ENCODE measurements around the gene AKAP6. TPM values are rescaled to one million over a fixed set of nuclear protein-coding genes. Genes with fewer than 3 reads are reported as not detected.
"Not testable (repeated sequence)": the region's sequence is repeated elsewhere in the genome, so short reads cannot be mapped to it uniquely, and the experiment has no call there.

Gene AKAP6
- total RNA-seq, 1 experiment from 2014 or later, result 11.3 TPM

DNA sequence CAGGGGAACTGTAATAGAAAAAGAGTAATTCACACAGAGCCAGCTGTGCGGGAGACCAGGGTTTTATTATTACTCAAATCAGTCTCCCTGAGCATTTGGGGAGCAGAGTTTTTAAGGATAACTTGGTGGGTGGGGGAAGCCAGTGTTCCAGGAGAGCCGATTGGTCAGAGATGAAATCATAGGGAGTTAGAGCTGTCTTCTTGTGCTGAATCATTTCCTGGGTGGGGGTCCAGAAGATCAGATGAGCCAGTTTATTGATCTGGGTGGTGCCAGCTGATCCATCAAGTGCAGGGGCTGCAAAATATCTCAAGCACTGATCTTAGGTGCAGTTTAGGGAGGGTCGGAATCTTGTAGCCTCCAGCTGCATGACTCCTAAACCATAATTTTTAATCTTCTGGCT is 44.1 kb downstream of the AKAP6 start:
- DNase-seq (ENCODE audit: low spot score), result not testable (repeated sequence)

DNA sequence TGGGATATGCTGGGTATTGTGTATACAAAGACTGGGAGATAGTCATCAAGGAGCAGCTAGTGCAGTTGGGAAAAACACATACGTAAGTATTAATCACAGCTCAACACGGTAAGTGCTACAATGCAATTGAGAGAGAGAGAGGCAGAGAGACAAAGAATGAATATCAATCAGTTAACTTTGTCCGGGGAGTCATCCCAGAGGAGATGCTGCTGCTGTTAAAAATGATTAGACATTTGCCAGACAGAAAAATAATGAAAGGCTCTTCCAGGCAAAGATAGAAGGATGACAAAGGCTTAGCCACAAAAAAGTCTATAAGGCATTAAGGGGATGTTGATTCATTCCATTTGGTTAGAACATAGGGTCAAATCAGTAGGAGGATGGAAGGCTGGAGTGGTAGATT is 45.1 kb downstream of the AKAP6 start:
- no peak for DNase-seq (ENCODE audit: low spot score)

DNA sequence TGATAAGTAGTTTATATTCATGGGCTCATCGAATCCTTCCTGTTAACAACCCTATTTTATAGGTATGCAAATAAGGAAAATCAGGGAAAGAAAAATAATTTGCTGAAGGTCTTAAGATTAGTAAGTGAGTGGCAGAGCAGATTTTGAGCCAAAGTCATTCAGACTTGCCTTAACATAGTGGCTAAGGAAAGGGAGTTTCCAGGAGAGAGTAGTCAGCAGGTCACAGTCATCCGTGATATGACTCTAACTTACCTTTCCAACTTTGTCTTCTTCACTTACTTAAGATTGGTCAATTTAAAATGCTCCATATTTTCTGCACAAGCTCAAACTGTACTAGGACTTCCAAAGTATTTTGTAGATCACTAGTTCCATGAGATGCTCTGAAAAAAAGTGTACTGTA is 46.6 kb downstream of the AKAP6 start:
- no peak for DNase-seq (ENCODE audit: low spot score)

DNA sequence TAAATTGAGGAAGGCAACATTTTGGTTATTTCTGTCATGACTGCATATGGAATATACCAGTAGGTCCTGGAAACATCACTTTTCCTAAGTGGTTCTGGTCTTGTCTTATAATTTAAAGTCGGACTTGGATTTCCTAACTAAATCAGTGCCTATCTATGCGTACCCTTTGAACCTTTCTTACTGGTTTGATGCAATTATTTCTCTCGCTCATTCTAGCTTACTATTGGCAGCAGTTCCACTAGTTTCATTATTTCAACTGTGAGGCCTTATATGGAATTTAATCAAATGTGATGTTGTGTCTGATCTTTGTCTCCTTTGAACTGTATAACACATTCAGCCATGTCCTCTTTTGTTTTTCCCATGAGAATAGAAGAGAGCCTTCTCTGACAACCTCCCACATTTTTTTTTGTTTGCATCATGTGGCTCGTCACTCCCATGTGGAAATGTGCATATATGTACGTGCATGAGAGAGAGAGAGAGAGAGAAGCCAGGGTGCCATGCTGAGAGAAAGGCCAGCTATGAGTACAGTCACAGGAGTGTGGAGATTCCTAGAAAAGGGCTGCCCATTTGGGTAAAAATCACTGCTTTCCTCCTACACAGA is 48.0 kb downstream of the AKAP6 start:
- no peak for DNase-seq (ENCODE audit: low spot score)

DNA sequence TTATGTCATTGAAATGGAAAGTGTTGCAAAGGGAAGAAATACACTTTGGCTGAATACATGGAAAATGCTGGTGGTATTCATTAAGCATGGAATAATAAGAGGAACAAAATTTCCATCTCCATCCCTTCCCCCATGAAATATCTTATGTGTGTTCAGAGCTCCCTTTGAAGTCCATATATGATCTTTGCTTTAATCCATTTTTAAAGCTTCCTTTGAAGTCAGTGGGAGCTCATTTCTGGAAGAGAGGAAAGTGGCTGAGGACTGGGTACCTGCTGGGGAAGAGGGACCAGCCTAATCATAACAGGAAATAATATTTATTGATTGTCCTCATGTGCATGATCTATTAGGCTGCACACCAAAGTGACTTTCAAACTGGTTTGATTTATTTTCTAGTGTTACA is 49.2 kb downstream of the AKAP6 start:
- DNase-seq (ENCODE audit: low spot score), result no peak

DNA sequence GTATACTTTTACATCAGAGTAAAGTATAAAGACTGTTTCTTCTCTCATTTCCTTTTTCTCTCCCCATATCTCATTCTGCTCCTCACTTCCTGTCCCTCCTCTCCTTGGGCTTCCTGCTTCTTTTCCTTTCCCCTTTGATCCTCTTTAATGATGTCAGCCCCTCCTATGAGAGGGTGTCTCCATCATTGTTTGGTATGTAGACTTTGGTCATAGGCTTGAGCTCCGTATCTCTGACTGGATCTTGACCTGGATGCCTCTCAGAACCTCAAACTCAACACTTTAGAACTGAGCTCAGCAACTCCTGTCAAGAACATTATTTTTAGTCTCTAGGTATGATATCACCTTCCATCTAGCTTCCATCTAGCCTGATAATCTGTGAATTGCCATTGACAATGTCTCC is 50.3 kb downstream of the AKAP6 start:
- no peak for DNase-seq (ENCODE audit: low spot score)

DNA sequence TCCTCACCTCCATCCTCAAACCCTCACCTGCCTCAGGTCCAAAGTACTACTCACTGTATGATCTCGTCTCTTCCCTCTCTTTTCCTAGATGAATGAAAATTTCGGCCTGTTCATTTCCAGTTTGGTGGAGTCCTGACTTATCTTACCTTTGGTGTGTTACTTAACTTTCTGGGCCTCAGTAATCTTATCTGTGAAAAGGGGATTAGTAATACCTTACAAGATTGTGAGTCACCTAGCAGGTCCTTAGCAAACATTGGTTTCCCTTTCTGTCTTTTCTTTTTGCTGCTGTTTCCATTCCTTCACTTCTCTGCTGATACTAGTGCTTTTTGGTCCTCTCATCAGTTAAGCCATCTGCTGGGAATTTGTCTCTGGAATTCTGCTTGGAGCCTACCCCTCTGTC is 52.8 kb downstream of the AKAP6 start:
- no peak for DNase-seq (ENCODE audit: low spot score)

DNA sequence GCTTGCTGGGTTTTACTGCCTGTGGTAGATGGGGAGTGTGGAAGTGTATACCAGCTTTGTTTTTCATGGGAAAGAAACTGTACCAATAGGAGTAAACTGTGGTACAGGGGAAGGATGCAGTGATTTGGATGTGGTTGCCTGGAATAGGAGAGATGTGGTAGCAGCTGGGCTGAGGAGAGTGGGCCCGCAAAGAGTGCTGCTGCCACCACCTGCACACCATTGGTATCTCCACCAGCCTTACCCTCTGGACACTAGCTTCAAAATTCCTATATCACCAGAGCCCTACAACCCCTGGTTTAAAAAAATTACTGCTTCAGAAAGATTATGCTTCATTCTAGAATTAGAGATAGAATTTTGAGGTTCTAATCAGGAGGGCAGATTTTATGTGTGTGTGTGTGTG is 53.6 kb downstream of the AKAP6 start:
- peak; percentile 16 for DNase-seq (ENCODE audit: low spot score)

DNA sequence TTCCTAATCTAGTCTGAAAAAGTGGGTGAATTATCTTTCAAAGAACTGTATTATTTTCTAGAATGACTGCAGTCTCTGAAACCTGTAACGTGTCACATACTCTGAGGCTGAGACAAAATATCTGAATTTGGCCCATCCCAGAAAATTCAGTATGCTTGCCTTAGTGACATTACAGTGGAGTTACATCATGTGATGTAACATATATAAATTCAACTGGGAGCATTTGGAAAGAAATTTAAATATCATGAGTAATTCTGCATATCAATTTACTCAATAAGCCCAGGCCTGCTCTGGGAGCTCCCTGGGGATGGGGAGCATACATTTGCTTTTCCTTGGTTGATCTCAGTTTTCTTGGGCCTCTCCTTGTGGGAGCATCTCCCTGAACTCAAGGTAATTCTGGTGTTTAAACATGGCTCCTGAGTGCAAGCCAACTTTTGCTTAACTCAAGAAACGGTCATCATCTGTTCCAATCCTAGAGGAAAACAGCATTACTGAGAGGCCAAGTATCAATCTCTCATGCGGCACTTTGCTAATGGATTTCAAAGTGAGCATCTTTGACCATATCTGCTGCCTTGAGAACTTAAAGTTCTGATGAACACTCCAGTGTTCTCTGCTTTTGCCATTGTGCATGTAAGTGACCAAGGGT is 54.4 kb downstream of the AKAP6 start:
- no peak for DNase-seq (ENCODE audit: low spot score)

DNA sequence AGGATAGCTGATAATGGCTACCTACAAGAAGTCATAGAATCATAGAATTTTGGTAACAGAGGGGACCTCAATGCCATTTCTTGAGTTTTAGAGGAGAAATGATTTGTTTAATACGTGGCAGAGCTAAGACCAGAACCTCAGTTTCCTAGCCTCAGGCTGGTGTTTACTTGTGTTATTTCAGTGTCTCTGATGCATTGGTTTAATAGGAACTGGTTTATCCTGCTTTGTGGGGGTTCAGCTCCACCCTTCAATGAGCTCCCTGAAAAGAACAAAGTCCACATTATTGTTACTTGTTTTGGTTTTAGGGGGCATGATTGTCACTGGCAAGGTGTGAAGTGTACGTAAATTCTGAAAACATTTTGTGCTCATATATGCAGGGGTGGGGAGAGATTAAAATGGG is 55.4 kb downstream of the AKAP6 start:
- no peak for DNase-seq (ENCODE audit: low spot score)

DNA sequence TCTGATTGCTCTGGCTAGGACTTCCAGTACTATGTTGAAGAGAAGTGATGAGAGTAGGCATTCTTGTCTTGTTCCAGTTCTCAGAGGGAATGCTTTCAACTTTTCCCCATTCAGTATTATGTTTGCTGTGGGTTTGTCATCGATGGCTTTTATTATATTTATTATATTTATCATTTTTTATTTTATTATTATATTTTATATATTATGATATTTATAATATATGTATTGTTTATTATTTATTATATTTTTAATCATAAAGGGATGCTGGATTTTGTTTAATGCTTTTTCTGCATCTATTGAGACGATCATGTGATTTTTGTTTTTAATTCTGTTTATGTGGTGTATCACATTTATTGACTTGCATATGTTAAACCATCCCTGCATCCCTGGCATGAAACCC is 58.2 kb downstream of the AKAP6 start:
- DNase-seq (ENCODE audit: low spot score), result not testable (repeated sequence)

DNA sequence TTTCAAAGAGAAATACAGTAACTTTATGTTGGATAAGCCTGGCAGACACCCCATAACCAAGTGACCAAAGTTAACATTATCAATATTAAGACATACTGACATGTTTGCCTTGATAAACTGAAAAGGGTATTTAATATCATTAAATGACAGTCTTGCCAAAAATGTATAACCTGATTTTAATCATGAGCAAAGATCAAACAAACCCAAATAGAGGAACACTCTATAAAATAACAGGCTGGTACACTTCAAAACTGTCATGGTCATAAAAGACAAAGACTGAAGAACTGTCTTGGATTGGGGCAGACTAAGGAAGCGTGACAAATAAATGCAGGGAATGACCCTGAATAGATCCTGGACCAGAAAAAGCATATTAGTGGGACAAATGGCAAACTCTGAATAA is 64.0 kb downstream of the AKAP6 start:
- no peak for DNase-seq (ENCODE audit: low spot score)

DNA sequence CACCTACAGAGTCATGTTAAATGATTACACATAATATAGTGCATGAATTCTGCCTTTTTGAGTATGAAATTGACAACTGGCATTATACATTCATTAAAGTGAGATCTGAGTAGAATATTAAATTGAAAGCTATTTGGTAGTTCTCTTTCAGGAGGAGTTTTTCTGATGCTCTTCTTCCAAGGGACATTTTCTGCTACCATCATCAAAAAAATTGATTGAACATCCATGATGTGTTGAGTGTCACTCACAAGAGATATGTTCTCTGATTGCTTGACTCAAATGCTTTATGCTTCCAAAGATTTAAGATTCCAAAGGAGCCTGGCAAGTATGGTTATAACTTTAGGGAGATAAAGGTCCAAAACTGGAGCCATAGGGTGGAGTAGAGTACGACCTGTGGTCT is 64.9 kb downstream of the AKAP6 start:
- no peak for DNase-seq (ENCODE audit: low spot score)

DNA sequence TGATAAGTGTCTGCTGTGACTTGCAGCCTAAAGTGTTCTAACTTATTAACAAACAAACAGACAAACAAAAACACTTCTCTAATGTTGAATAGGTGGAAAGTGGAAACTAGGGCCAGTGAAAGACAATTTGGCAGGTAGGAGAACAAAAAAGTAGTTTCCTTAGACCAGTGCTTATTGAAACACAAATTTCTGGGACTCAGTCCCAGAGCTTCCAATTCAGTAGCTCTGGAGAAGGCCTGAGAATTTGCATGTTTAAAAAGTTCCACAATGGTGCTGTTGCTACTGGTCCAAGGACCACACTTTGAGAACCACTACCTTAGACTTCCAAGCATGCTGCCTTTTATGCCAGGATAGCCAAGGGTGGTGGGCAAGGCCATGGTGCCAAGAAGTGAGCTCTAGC is 67.8 kb downstream of the AKAP6 start:
- no peak for DNase-seq (ENCODE audit: low spot score)

DNA sequence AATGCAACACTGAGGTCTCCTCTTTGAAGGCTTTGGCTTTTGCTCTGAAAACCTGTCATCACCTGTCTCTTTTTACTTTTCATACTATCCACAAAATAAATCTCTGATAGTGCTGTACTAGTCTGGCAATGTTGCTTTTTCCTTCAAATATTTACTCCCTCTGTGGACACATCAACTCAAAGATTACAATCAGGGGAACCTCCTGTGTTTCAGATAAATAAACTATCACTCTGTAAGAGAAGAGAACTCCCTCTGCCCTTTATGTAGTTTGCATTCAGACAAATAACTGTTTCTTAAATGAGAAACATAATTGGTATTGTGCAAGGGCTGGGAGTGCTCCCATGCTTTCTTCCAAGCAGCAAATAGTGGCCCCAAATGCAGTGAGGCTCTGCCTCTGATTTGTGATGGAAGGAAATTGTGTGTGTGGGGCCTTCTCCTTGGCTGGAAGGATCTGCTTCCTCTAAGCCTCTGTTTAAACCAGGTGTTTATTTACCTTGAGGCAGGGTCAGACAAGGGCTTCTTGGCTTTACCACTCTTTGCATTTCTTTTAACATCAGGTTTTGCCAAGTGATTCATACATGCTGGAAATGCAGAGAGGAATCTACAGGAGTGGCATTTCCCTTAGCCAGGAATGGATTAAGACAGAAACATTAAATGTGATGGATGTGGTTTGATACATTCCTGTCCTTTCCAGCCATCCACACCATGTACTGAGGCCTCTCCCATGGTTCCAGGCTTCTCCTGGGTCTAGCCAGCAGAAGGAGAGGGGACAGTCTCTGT is 69.0 kb downstream of the AKAP6 start:
- DNase-seq (ENCODE audit: low spot score), result peak; percentile 57

DNA sequence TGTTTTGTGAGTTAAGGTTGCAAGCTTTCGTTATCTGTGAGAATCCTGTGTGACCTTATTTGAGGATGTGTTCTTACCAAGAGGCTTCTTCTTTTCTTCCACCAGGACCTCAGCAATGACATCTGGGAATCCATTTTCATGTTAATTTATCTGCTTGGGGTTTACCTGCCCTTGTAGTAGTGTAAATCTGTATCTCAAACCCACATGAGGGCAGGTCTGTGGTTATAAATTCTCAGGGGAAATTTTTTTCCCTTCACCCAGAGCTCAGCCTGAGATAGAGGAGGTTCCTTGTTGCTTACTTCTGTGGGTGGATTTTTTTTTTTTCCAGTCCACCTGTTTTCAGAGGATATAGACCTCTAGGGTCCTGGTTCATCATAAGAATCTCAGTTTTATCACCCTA is 70.8 kb downstream of the AKAP6 start:
- DNase-seq (ENCODE audit: low spot score), result no peak

DNA sequence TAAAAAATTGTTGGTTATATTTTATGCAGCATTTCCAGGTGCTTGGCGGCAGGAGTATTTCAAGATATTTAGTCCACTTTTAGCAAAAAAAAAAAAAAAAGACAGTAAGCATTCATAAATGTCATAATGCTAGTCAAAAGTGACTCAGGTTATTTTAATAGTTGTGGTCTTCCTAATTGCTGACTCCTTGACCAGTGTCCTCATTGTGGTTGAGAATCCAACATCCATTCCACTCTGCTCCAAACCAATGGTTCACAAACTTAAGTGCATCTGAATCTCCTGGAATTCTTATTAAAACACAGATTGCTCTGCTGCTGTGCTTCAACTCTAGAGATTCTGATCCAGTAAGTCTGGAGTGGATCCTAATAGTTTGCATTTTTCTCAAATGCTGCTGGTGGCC is 71.4 kb downstream of the AKAP6 start:
- peak; percentile 46 for DNase-seq (ENCODE audit: low spot score)

DNA sequence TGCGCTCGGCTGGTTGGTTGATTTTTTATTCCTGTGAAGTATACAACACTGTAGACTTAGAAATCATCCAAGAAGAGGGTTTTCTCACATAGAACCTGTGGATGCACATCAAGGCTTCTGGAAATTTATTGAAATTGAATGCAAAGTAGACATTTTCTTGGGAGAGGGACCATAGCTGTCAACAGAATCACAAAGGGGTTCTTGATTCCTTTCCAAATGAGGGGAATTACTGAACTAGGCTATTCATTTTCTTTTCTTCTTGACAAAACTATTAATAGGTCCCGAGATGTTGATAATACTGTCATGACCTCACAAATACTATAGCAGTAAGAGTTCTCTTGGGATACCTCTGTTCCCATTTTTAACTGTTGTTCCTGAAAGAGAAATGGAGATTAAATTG is 73.9 kb downstream of the AKAP6 start:
- no peak for DNase-seq (ENCODE audit: low spot score)

DNA sequence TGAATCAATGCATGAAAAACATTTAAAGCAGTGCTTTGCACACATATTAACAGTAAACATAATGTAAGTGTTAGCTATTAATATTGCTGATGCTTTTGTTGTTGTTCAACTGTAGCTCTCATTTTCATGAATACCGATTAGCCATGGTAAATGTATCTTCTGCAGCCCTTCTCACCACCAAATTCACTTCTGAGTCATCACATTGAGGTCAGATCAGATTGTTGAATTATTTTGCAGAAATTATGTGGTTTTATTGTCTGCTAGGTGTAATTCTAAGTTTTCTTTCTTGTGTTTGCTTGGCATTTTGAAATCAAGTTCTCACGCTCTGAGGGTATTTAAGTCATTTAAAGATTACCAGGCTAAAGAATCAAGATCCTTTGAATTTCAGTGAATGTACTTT is 74.6 kb downstream of the AKAP6 start:
- DNase-seq (ENCODE audit: low spot score), result no peak

DNA sequence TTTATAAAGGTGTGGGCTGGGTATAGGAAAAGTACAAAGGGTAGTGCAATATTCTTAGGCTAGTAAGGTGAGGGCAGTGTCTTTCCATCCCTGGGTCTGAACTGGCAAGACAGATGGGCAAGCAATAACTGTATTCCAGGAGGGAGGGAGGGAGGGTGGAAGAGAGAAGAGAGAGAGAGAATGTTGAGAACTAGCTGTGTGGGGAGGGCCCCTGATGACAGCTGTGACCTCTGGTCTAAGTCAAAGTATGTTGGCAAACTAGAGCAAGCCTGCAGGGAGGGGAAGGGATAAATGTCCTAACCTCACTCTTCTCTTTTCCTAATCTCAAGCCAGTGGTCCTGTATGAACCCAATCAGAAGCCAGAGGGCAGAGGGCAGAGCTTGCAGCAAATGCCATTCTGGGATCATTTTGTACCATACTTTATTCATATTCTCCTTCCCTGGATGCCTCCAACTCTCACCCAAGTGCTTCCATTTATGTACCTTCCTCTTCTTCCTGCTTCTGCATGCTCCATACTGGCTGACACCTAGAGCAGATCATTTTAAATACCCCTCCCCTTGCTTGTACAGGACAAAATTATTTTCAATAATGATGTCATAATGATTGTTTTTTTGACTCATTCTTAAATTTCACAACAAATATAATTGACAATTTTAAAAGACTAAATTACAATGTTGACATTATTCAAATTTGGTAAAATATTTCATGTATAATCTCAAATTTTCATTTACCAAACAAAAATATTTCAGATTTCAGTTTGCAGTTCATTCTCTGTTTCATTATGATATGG is 75.9 kb downstream of the AKAP6 start:
- no peak for DNase-seq (ENCODE audit: low spot score)

DNA sequence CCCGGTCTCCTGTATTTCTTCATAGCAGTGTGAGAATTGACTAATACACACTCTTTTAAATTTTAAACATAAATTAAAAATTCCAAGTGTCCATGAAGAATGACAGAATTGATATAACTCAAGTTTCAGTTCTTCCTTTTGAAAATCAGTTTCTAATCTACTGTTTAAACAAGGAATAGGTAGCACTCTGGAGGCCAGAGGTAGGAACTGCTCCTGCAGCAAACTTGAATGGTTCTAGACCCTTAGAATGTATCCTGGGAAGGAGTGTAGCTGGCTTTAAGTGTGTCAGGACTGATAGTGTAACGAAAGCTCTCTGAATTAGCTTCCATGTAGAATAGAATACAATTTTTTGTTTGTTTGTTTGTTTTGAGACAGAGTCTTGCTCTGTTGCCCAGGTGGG is 76.8 kb downstream of the AKAP6 start:
- no peak for DNase-seq (ENCODE audit: low spot score)

DNA sequence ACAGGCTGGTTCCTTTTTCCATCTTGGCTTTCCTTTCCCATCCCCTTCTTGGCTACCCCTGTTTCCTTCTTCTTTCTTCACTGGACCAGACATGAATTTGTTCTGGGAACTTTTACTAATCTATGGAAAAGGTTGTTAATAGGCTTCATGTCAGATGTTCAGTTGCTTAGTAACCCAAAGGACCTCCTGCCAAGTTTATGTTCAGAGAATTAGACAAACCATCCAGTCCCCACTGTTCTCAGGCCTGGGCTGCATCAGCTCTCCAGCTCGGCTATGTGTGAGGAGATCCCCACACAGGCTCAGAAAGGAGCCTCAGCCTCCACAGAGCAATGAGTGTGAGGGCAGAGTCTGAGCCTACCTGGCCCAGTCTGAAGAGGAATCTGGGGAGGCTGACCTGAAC is 78.0 kb downstream of the AKAP6 start:
- DNase-seq (ENCODE audit: low spot score), result no peak

DNA sequence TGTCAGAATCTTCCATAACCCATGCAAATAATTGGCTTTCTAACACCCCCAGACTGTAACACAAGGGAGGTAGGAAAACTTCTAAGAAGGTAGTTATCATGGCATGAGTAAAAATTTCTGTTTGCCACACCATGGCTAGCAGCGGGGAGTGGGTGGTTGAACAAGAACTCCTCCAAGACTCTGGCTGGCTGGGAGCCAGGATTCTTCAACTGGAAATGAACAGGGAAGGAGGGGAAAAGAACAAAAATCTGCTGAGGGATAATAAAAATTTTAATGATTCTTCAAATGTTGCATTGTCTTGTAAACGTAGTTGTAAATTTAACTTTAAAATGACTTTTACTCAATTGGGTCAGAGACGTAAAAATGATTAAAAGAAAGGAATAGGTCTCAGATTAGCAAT is 78.9 kb downstream of the AKAP6 start:
- DNase-seq (ENCODE audit: low spot score), result no peak

Measured in A172 (cell line).